Activated T-helper 1 cell treated with anti-CD3 and anti-CD28 coated beads, Interleukin-12 subunit alpha, Interleukin-12 subunit beta, Interleukin-2, Interleukin-4 antibody, amounts not matched to agents 30 ng/mL and 10 ng/mL and 1 ng/mL, durations not matched to agents 14 hours and 24 hours and 36 hours (primary cell): Measurements from ENCODE around the gene SRP14. TPM values are rescaled to one million over a fixed set of nuclear protein-coding genes. Genes with fewer than 3 reads are reported as not detected.

Source experiments
- DNase-seq: peaks from one replicate; pipeline ENCODE4 v3.0.0; 2021; ENCODE audit warnings: low spot score
- H3K27ac Mint-ChIP-seq: one replicate; pipeline ENCODE4 v1.8.0; 2021; ENCODE audit warnings: mild to moderate bottlenecking, mixed read lengths
- H3K27me3 Mint-ChIP-seq: one replicate; pipeline ENCODE4 v1.8.0; 2022; ENCODE audit warnings: mild to moderate bottlenecking, moderate library complexity, mixed read lengths; ENCODE audit not compliant: insufficient read depth
- H3K36me3 Mint-ChIP-seq: one replicate; pipeline ENCODE4 v1.8.0; 2021; ENCODE audit warnings: low read depth, mixed read lengths
- H3K4me1 Mint-ChIP-seq: one replicate; pipeline ENCODE4 v1.8.0; 2021; ENCODE audit warnings: low read depth, mixed read lengths
- H3K4me3 Mint-ChIP-seq: one replicate; pipeline ENCODE4 v1.8.0; 2021; ENCODE audit warnings: mild to moderate bottlenecking, moderate library complexity, mixed read lengths
- H3K9me3 Mint-ChIP-seq: one replicate; pipeline ENCODE4 v1.8.0; 2021; ENCODE audit warnings: mixed read lengths
- intact Hi-C: fragments of 100-400 bp; cut with micrococcal nuclease; formaldehyde crosslinking; loops from one replicate; pipeline ENCODE4 v1.15.1; 2024
- total RNA-seq: library from RNA; stranded (reverse); gene quantifications from 2 replicates; pipeline ENCODE4 v1.2.3, GENCODE V29; 2022

SRP14 gene, protein sequence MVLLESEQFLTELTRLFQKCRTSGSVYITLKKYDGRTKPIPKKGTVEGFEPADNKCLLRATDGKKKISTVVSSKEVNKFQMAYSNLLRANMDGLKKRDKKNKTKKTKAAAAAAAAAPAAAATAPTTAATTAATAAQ
- 144 and 147 TPM in 2 replicates for total RNA-seq

GRCh38 chr15:40038638-40039543 is at the start of gene SRP14:
Gene SRP14 (minus strand): TSS chr15:40039181. CDS start chr15:40039116, 65 bp downstream.
- Mint-ChIP-seq H3K4me1 (peaks cover 44% of the 10 kb centered on the region), H3K9me3 (no peaks in the 10 kb centered on the region), H3K27ac (peak within 1 kb of the TSS; percentile 98), H3K4me3 (peak within 1 kb of the TSS; percentile 100), H3K27me3 (no peaks in the 10 kb centered on the region), H3K36me3 (peaks cover 40% of the 10 kb centered on the region)
- intact Hi-C loops = loop anchor here (1.0 to 10.0 kb wide), 10 partner anchors 8 to 526 kb away; partner anchors contain the start of genes BMF, CCDC32, EIF2AK4 and FSIP1
- DNase-seq = peak; percentile 88

- H3K4me1 Mint-ChIP-seq = peaks cover 21% of the 10 kb centered on the region
- no peak overlapping the region for H3K4me3 Mint-ChIP-seq
- intact Hi-C loops = no loop called here
- no peak for DNase-seq
- H3K36me3 Mint-ChIP-seq = peaks cover 13% of the 10 kb centered on the region
- H3K27me3 Mint-ChIP-seq = peaks cover 13% of the 10 kb centered on the region
- H3K27ac Mint-ChIP-seq = no peak overlapping the region
- no peaks in the 10 kb centered on the region for H3K9me3 Mint-ChIP-seq
Measured at GRCh38 chr15:40087991-40088928, 49.3 kb upstream of the SRP14 start.

- no peak overlapping the region for H3K27ac Mint-ChIP-seq
- intact Hi-C loops = no loop called here
Measured at GRCh38 chr15:40087068-40087810, 48.3 kb upstream of the SRP14 start.

GRCh38 chr15:40085266-40085665 is 46.3 kb upstream of the SRP14 start:
- peaks cover 25% of the 10 kb centered on the region for H3K27me3 Mint-ChIP-seq
- no peak for DNase-seq
- intact Hi-C loops = loop anchor here (2.0 kb wide), 1 partner anchor 14 kb away; no protein-coding TSS in a partner anchor
- H3K27ac Mint-ChIP-seq = no peak overlapping the region
- no peak overlapping the region for H3K4me3 Mint-ChIP-seq
- H3K4me1 Mint-ChIP-seq = peaks cover 42% of the 10 kb centered on the region
- H3K36me3 Mint-ChIP-seq = peaks cover 7% of the 10 kb centered on the region
- no peaks in the 10 kb centered on the region for H3K9me3 Mint-ChIP-seq

More at GRCh38 chr15:40087068-40087810, 48.3 kb upstream of the SRP14 start:
- Mint-ChIP-seq H3K27me3 (peaks cover 17% of the 10 kb centered on the region), H3K36me3 (peaks cover 13% of the 10 kb centered on the region), H3K4me1 (peaks cover 24% of the 10 kb centered on the region), H3K9me3 (no peaks in the 10 kb centered on the region), H3K4me3 (no peak overlapping the region)
- no peak for DNase-seq

GRCh38 chr15:40084650-40085049 is 45.7 kb upstream of the SRP14 start:
- Mint-ChIP-seq H3K36me3 (peaks cover 4% of the 10 kb centered on the region), H3K27ac (no peak overlapping the region), H3K9me3 (no peaks in the 10 kb centered on the region), H3K4me3 (no peak overlapping the region), H3K4me1 (peaks cover 46% of the 10 kb centered on the region), H3K27me3 (peaks cover 25% of the 10 kb centered on the region)
- no peak for DNase-seq
- intact Hi-C loops = loop anchor here (2.0 kb wide), 1 partner anchor 14 kb away; no protein-coding TSS in a partner anchor

- intact Hi-C loops = no loop called here
- Mint-ChIP-seq H3K4me1 (peaks cover 46% of the 10 kb centered on the region), H3K4me3 (no peak overlapping the region), H3K27me3 (peaks cover 31% of the 10 kb centered on the region), H3K9me3 (no peaks in the 10 kb centered on the region), H3K27ac (no peak overlapping the region), H3K36me3 (no peaks in the 10 kb centered on the region)
- DNase-seq = no peak
Measured at GRCh38 chr15:40082195-40082883, 43.4 kb upstream of the SRP14 start.

- DNase-seq = no peak
- Mint-ChIP-seq H3K27ac (peak overlapping the region; percentile 10), H3K27me3 (peaks cover 31% of the 10 kb centered on the region), H3K4me1 (peaks cover 46% of the 10 kb centered on the region), H3K9me3 (no peaks in the 10 kb centered on the region), H3K4me3 (peak overlapping the region; percentile 31), H3K36me3 (no peaks in the 10 kb centered on the region)
- intact Hi-C loops = no loop called here
Measured at GRCh38 chr15:40081691-40082194, 42.8 kb upstream of the SRP14 start.

DNA sequence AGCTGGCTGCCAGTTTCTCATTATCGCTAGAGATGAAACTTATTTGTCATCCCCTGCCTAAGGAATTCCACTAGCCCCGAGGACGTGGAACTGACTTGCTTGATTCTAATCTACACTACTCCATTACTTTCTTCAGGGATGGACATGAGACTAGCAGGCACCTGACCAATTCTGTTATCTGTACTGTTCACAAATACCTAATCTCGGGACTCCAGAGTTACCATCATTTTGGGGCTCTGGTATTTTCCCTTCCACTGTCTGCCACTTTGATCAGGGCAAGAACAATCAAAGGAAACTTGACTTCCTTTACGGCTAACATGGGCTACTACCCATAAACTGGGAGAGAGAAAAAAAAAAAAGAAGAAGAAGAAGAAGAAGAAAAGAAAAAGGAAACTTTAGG is 41.9 kb upstream of the SRP14 start:
- DNase-seq = no peak
- no peaks in the 10 kb centered on the region for H3K9me3 Mint-ChIP-seq
- H3K4me1 Mint-ChIP-seq = peaks cover 46% of the 10 kb centered on the region
- no peak overlapping the region for H3K27ac Mint-ChIP-seq
- H3K27me3 Mint-ChIP-seq = peaks cover 31% of the 10 kb centered on the region
- no peak overlapping the region for H3K4me3 Mint-ChIP-seq
- intact Hi-C loops = no loop called here
- no peaks in the 10 kb centered on the region for H3K36me3 Mint-ChIP-seq

- DNase-seq = no peak
- H3K27ac Mint-ChIP-seq = no peak overlapping the region
- H3K4me3 Mint-ChIP-seq = no peak overlapping the region
- intact Hi-C loops = no loop called here
- H3K36me3 Mint-ChIP-seq = no peaks in the 10 kb centered on the region
- H3K4me1 Mint-ChIP-seq = peaks cover 41% of the 10 kb centered on the region
- peaks cover 28% of the 10 kb centered on the region for H3K27me3 Mint-ChIP-seq
- no peaks in the 10 kb centered on the region for H3K9me3 Mint-ChIP-seq
Measured at GRCh38 chr15:40080104-40080503, 41.1 kb upstream of the SRP14 start.

DNA sequence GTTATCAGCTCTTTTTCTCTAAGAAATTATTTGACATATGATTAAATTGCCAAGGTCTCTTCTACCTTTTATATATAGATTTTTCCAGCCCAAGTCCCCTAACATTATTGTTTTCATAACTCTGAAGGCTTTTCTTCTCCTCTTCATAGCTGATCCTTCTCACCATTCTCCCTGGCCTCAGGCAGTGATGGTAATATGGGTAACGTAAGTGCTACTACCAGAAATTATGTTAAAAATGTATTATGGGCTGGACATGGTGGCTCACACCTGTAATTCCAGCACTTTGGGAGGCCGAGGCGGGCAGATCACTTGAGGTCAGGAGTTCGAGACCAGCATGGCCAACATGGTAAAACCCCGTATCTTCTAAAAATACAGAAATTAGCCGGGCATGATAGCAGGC is 40.5 kb upstream of the SRP14 start:
- Mint-ChIP-seq H3K36me3 (no peaks in the 10 kb centered on the region), H3K27me3 (peaks cover 24% of the 10 kb centered on the region), H3K27ac (no peak overlapping the region), H3K9me3 (no peaks in the 10 kb centered on the region), H3K4me3 (no peak overlapping the region), H3K4me1 (peaks cover 34% of the 10 kb centered on the region)
- intact Hi-C loops = no loop called here
- DNase-seq = no peak

DNA sequence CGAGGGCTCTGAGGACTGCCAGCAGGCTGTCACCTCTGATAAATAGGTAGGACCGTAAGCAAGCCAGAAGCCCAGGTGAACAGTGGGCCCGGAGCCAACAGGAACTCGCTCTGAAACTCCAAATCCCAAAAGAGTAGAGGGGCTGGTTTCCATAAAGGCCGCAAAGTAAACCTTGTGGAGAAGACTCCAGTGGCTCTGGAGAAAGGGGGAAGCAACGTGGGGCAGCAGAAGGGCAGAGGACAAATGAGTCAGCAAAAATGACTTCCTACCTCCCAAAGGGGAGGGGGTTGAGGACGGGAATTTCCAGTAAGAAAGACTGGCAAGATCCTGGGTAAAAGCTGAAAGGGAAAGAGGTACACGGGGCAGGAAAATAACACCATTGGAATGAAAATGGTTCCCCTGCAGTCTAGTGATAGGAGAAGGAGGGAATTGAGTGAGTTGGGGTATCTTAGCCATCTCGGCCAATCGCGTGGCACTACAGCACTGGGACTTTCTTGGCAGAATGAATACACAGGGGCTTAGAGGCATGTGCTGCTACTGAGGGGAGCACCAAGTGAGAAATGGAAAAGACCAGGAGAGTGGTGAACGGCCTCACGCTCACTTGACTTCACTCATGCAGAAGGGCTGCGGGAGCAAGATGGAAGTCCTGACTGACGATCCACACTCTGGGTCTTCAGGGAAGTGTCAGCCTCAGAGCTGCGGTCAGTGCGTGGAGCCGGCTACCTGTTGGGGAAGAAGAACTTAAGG is 36.5 kb upstream of the SRP14 start:
- Mint-ChIP-seq H3K36me3 (no peaks in the 10 kb centered on the region), H3K4me3 (no peak overlapping the region), H3K27me3 (peaks cover 8% of the 10 kb centered on the region), H3K4me1 (peaks cover 13% of the 10 kb centered on the region), H3K9me3 (no peaks in the 10 kb centered on the region), H3K27ac (no peak overlapping the region)
- intact Hi-C loops = no loop called here
- no peak for DNase-seq
